Right lobe of liver (tissue), 6 donors: ENCODE results near the gene NSF. TPM values are rescaled to one million over a fixed set of nuclear protein-coding genes. Genes with fewer than 3 reads are reported as not detected.

Experiments
- ATAC-seq, 4 donors: fragments of 200-7000 bp; cut with Tn5 transposase; one replicate each; pipeline ENCODE4 v1.9.1; 2020; ENCODE audit warnings: mild to moderate bottlenecking in 4 of 4, moderate library complexity in 4 of 4
- DNase-seq, 3 donors: peaks; one replicate each; pipeline ENCODE4 v3.0.0-alpha.2; 2020
- H3K27ac ChIP-seq, 3 donors: fragments of 200-600 bp; one replicate each; pipeline ENCODE4 v1.8.0; 2022
- H3K27me3 ChIP-seq, 2 donors: fragments of 200-600 bp; one replicate each; pipeline ENCODE4 v1.8.0; 2022
- H3K36me3 ChIP-seq, 4 donors: fragments of 200-600 bp; sonication (generic) in 1 of 4; one replicate each; pipeline versions ENCODE4 v1.5.1 to v1.8.0; 2017 to 2022; ENCODE audit warnings: control low read depth in 1 of 4
- H3K4me1 ChIP-seq, 4 donors: fragments of 200-600 bp; sonication (generic) in 1 of 4; one replicate each; pipeline versions ENCODE4 v1.5.1 to v1.8.0; 2017 to 2022; ENCODE audit warnings: control low read depth in 1 of 4
- H3K4me3 ChIP-seq, 3 donors: fragments of 200-600 bp; one replicate each; pipeline ENCODE4 v1.8.0; 2022
- H3K9me3 ChIP-seq, 4 donors: fragments of 200-600 bp; sonication (generic) in 1 of 4; one replicate each; pipeline versions ENCODE4 v1.5.1 to v1.8.0; 2017 to 2022; ENCODE audit warnings: control low read depth in 1 of 4
- CTCF ChIP-seq, 4 donors: fragments of 200-600 bp in 3 of 4; fragments of 450-650 bp in 1 of 4; IDR thresholded peaks; one replicate each; pipeline versions ENCODE4 v1.5.1 to v1.8.0; 2016 to 2022; ENCODE audit warnings: antibody characterized with exemption in 4 of 4, mild to moderate bottlenecking in 2 of 4
- POLR2A ChIP-seq: fragments of 450-650 bp; IDR thresholded peaks from one replicate; pipeline ENCODE4 v1.6.1; 2017; ENCODE audit warnings: antibody characterized with exemption, mild to moderate bottlenecking
- WGBS: methylation state at CpG from one replicate; pipeline ENCODE4 v1.1.6; 2018; ENCODE audit warnings: low coverage, low lambda C conversion rate; ENCODE audit not compliant: insufficient coverage; ENCODE audit errors: missing lambda C conversion rate; 5-methylcytosine and 5-hydroxymethylcytosine counted together
- intact Hi-C, 2 donors: fragments of 100-400 bp; cut with DNase I; formaldehyde crosslinking; loops; one replicate each; pipeline versions ENCODE4 v1.11.2 to v1.14.1; 2022
- total RNA-seq, 6 experiments: library from RNA; depleted of rRNA in 2 of 6; stranded (reverse); fragments of >200 nt in 2 of 6; fragmentation: NEBNext Ultra II Directional in 3 of 6; extraction: Animal tissue kit (Norgen Biotek cat#: 25700) in 3 of 6; gene quantifications; one replicate each; pipeline versions ENCODE4 v1.1.0 to v1.2.4, GENCODE V29; 2016 to 2023
- donor health status: DM: no; HTN: yes; CAD: no.
- donor health status: DM: no; HTN: no; CAD: no.
- donor health status: DM: no; HTN: no; CAD: no.
- donor health status: DM: no; HTN: yes; CAD: no.
- donor health status: DM: no; HTN: yes; CAD: no.

NSF gene
- total RNA-seq, 6 experiments from 2014 or later = 16.3 to 27.7 (median 20.8) TPM

DNA sequence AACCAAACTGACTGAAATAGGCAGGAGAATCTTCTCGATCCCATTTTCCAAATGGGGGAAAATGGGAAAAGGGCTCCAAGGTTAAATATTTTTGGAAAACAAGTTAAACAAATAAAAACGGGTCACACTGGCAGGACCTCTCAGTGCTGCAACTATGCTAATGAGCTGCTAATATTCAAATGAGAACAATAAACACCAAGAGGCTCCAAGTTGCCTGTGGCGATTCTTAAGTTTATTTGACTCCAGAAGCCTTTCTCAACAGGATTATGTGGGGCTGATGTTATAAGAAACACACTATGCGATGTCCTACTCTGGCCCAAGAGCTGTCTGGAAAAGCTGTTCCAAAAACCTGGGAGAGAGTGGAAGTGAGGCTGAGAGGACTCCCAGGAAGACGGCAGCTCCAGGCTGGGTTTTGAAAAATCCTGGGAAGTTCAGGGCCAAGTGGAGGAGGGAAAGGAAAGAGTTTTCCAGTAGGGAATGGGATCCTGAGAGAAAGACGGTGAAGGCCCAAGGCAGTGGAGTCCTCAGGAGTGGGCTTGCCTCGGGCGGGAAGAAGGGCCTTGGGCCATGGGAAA, 206.6 kb downstream of the NSF start:
- no peaks in the 10 kb centered on the region for H3K36me3 ChIP-seq
- no peak overlapping the region for H3K27ac ChIP-seq
- H3K4me3 ChIP-seq = no peak overlapping the region
- H3K4me1 ChIP-seq = no peaks in the 10 kb centered on the region
- intact Hi-C loops = no loop called here
- H3K27me3 ChIP-seq = no peaks in the 10 kb centered on the region
- no peaks in the 10 kb centered on the region for H3K9me3 ChIP-seq
- DNase-seq (no peak), ATAC-seq (no peak)
- no peak for TF ChIP-seq POLR2A
- TF ChIP-seq CTCF (IDR thresholded peaks at IDR 0.05) = no peak
- 70% methylated on average over 8 of the region's 8 CpGs for WGBS

DNA sequence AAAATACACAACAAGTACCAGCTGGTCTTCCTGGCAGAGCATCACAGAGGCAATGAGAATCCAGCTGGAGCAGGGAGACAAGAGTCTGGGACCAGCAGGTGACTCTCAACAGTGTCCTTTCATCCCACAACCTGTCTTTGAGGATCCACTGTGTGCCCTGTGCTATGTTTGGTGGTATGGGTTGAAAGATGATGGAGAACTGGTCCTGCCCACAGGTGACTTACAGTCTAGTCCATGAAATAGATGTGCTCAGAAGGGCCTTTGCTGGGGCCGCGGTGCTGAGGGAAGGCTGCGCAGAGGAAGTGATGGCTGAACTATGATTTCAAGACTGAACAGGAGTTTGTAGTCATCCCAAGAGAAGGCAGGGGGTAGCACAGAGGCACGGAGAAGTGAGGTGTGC, 210.1 kb downstream of the NSF start:
- no peak overlapping the region for H3K27ac ChIP-seq
- no peak for ATAC-seq
- H3K36me3 ChIP-seq = no peaks in the 10 kb centered on the region
- no peaks in the 10 kb centered on the region for H3K27me3 ChIP-seq
- DNase-seq = no peak
- WGBS = 94% methylated on average over 3 of the region's 4 CpGs
- TF ChIP-seq CTCF (IDR thresholded peaks at IDR 0.05) (no peak), POLR2A (no peak)
- no peak overlapping the region for H3K4me3 ChIP-seq
- H3K9me3 ChIP-seq = no peaks in the 10 kb centered on the region
- no peaks in the 10 kb centered on the region for H3K4me1 ChIP-seq
- intact Hi-C loops = no loop called here

- intact Hi-C loops = no loop called here
- Histone ChIP-seq H3K4me1 (no peaks in the 10 kb centered on the region), H3K36me3 (no peaks in the 10 kb centered on the region), H3K9me3 (no peaks in the 10 kb centered on the region), H3K4me3 (no peak overlapping the region), H3K27me3 (no peaks in the 10 kb centered on the region), H3K27ac (no peak overlapping the region)
- DNase-seq = no peak
- WGBS = 76% methylated on average over 7 of the region's 7 CpGs
- no peak for ATAC-seq
- TF ChIP-seq POLR2A = no peak
- TF ChIP-seq CTCF (IDR thresholded peaks at IDR 0.05) = no peak
Measured at GRCh38 chr17:46802800-46803199, 212.3 kb downstream of the NSF start.

GRCh38 chr17:46803544-46803943, 213.1 kb downstream of the NSF start:
- intact Hi-C loops = no loop called here
- WGBS = no CpG with 5 or more reads among the region's 5 CpGs
- no peaks in the 10 kb centered on the region for H3K9me3 ChIP-seq
- ATAC-seq (no peak), DNase-seq (no peak)
- TF ChIP-seq POLR2A = no peak
- no peak for TF ChIP-seq CTCF (IDR thresholded peaks at IDR 0.05)
- no peaks in the 10 kb centered on the region for H3K4me1 ChIP-seq
- no peak overlapping the region for H3K4me3 ChIP-seq
- H3K27ac ChIP-seq = no peak overlapping the region
- H3K36me3 ChIP-seq = no peaks in the 10 kb centered on the region
- no peaks in the 10 kb centered on the region for H3K27me3 ChIP-seq

GRCh38 chr17:46805771-46806170, 215.3 kb downstream of the NSF start:
- DNase-seq = no peak
- Histone ChIP-seq H3K27me3 (no peaks in the 10 kb centered on the region), H3K4me1 (no peaks in the 10 kb centered on the region), H3K27ac (no peak overlapping the region), H3K4me3 (no peak overlapping the region), H3K36me3 (no peaks in the 10 kb centered on the region), H3K9me3 (no peaks in the 10 kb centered on the region)
- intact Hi-C loops = no loop called here
- WGBS = 90% methylated on average over 5 of the region's 6 CpGs
- TF ChIP-seq CTCF (IDR thresholded peaks at IDR 0.05) = no peak
- TF ChIP-seq POLR2A = no peak
- no peak for ATAC-seq
